Head of caudate nucleus (tissue), 42 donors: ENCODE data around the gene PSD2.
A peak's percentile ranks its signal among the peaks of the same experiment; 100 is the strongest.

Experiments used
- DNase-seq, 42 donors: peaks; one replicate each; pipeline versions ENCODE4 v3.0.0 to v3.0.0-alpha.2; 2020 to 2021; ENCODE audit warnings: mixed read lengths in 7 of 42
- intact Hi-C: fragments of 100-400 bp; cut with DNase I; formaldehyde crosslinking; loops from one replicate; pipeline ENCODE4 v1.15.0; 2022

Gene PSD2

GRCh38 chr5:139822553-139823425 lies 27.2 kb downstream of the PSD2 start:
- intact Hi-C loops, result no loop called here
- peak in 2 of 42 donors; percentile 10 to 11 for DNase-seq

- DNase-seq, result no peak
- intact Hi-C loops, result no loop called here
These were observed 28.2 kb downstream of the PSD2 start for GRCh38 chr5:139823757-139824355.

- intact Hi-C loops, result loop anchor here (5.0 kb wide), 1 partner anchor 38 kb away; no protein-coding TSS in a partner anchor
- DNase-seq, result no peak
These were observed 30.1 kb downstream of the PSD2 start for GRCh38 chr5:139825690-139826089.

- DNase-seq, result peak; percentile 33 to 88 (median 76)
- intact Hi-C loops, result loop anchor here (5.0 kb wide), 1 partner anchor 41 kb away; no protein-coding TSS in a partner anchor
These were observed 32.7 kb downstream of the PSD2 start for GRCh38 chr5:139828207-139828895.

- no peak for DNase-seq
- intact Hi-C loops, result loop anchor here (5.0 kb wide), 1 partner anchor 42 kb away; no protein-coding TSS in a partner anchor
These were observed 33.9 kb downstream of the PSD2 start for GRCh38 chr5:139829471-139829870.

- no peak for DNase-seq
- intact Hi-C loops, result no loop called here
These were observed 36.0 kb downstream of the PSD2 start for GRCh38 chr5:139831624-139832023.

- intact Hi-C loops, result no loop called here
- DNase-seq, result peak in 1 of 42 donors; percentile 10
These were observed 37.9 kb downstream of the PSD2 start for GRCh38 chr5:139833525-139833924.

- no peak for DNase-seq
- intact Hi-C loops, result no loop called here
These were observed 40.0 kb downstream of the PSD2 start for GRCh38 chr5:139835656-139836055.

- no peak for DNase-seq
- intact Hi-C loops, result no loop called here
These were observed 41.0 kb downstream of the PSD2 start for GRCh38 chr5:139836469-139837208.

- no peak for DNase-seq
- intact Hi-C loops, result no loop called here
These were observed 42.2 kb downstream of the PSD2 start for GRCh38 chr5:139837711-139838380.

GRCh38 chr5:139838381-139839197 lies 43.0 kb downstream of the PSD2 start:
- intact Hi-C loops, result no loop called here
- no peak for DNase-seq

- intact Hi-C loops, result no loop called here
- DNase-seq, result no peak
These were observed 43.7 kb downstream of the PSD2 start for GRCh38 chr5:139839232-139839815.

GRCh38 chr5:139839918-139840317 lies 44.3 kb downstream of the PSD2 start:
- intact Hi-C loops, result no loop called here

GRCh38 chr5:139841549-139841948 lies 45.9 kb downstream of the PSD2 start:
- intact Hi-C loops, result no loop called here
- DNase-seq, result no peak

More at GRCh38 chr5:139839918-139840317, 44.3 kb downstream of the PSD2 start:
- no peak for DNase-seq

GRCh38 chr5:139842321-139842720 lies 46.7 kb downstream of the PSD2 start:
- intact Hi-C loops, result no loop called here
- peak in 1 of 42 donors; percentile 7 for DNase-seq

GRCh38 chr5:139843991-139844390 lies 48.4 kb downstream of the PSD2 start:
- intact Hi-C loops, result loop anchor here (2.0 kb wide), 1 partner anchor 57 kb away; no protein-coding TSS in a partner anchor
- DNase-seq, result no peak

- peak; percentile 60 to 96 (median 85) for DNase-seq
- intact Hi-C loops, result loop anchor here (2.0 kb wide), 1 partner anchor 58 kb away; no protein-coding TSS in a partner anchor
These were observed 49.0 kb downstream of the PSD2 start for GRCh38 chr5:139844472-139845145.
